GM12874 (cell line): ENCODE results near the gene VAMP1.

Source experiments
- CTCF ChIP-seq: IDR thresholded peaks from 2 replicates; pipeline ENCODE4 v1.5.1; 2011; ENCODE audit warnings: low read depth, mild to moderate bottlenecking, control low read depth, low read length, moderate library complexity; ENCODE audit not compliant: insufficient read depth

VAMP1 gene

GRCh38 chr12:6425590-6426531 is 44.6 kb downstream of the VAMP1 start:
- TF ChIP-seq CTCF = no peak

- TF ChIP-seq CTCF = no peak
Measured at GRCh38 chr12:6424866-6425265, 45.6 kb downstream of the VAMP1 start.

GRCh38 chr12:6424008-6424347 is 46.5 kb downstream of the VAMP1 start:
- TF ChIP-seq CTCF = no peak

GRCh38 chr12:6423267-6424007 is 47.0 kb downstream of the VAMP1 start:
- peak; percentile 76 for TF ChIP-seq CTCF

- TF ChIP-seq CTCF = no peak
Measured at GRCh38 chr12:6420364-6420763, 50.1 kb downstream of the VAMP1 start.

GRCh38 chr12:6418796-6419195 is 51.7 kb downstream of the VAMP1 start:
- TF ChIP-seq CTCF = no peak

GRCh38 chr12:6416596-6416995 is 53.9 kb downstream of the VAMP1 start:
- TF ChIP-seq CTCF = no peak
